Globus pallidus (tissue), 1 donor: ENCODE results near the gene BHLHE41.

ENCODE experiments used
- DNase-seq: peaks from one replicate; pipeline ENCODE4 v3.0.0-alpha.2; 2015; ENCODE audit warnings: low spot score

The BHLHE41 gene

GRCh38 chr12:26113853-26114719 lies 10.8 kb downstream of the BHLHE41 start:
- DNase-seq = peak; percentile 91

- DNase-seq = peak; percentile 67
Measured at GRCh38 chr12:26113181-26113654, 11.6 kb downstream of the BHLHE41 start.

GRCh38 chr12:26112703-26113147 lies 12.1 kb downstream of the BHLHE41 start:
- DNase-seq = no peak

GRCh38 chr12:26112232-26112631 lies 12.6 kb downstream of the BHLHE41 start:
- DNase-seq = no peak

GRCh38 chr12:26109343-26109881 lies 15.4 kb downstream of the BHLHE41 start:
- DNase-seq = no peak

- no peak for DNase-seq
Measured at GRCh38 chr12:26108915-26109314, 15.9 kb downstream of the BHLHE41 start.

- DNase-seq = no peak
Measured at GRCh38 chr12:26106347-26106746, 18.5 kb downstream of the BHLHE41 start.

GRCh38 chr12:26102953-26103352 lies 21.9 kb downstream of the BHLHE41 start:
- DNase-seq = no peak

- no peak for DNase-seq
Measured at GRCh38 chr12:26101763-26102162, 23.1 kb downstream of the BHLHE41 start.

GRCh38 chr12:26101350-26101734 lies 23.5 kb downstream of the BHLHE41 start:
- no peak for DNase-seq

- no peak for DNase-seq
Measured at GRCh38 chr12:26100666-26101349, 24.0 kb downstream of the BHLHE41 start.

GRCh38 chr12:26097046-26097878 lies 27.6 kb downstream of the BHLHE41 start:
- DNase-seq = peak; percentile 87

- no peak for DNase-seq
Measured at GRCh38 chr12:26096036-26096435, 28.8 kb downstream of the BHLHE41 start.

- no peak for DNase-seq
Measured at GRCh38 chr12:26095186-26095585, 29.7 kb downstream of the BHLHE41 start.

- no peak for DNase-seq
Measured at GRCh38 chr12:26092346-26093105, 32.3 kb downstream of the BHLHE41 start.

- DNase-seq = peak; percentile 37
Measured at GRCh38 chr12:26091822-26092221, 33.0 kb downstream of the BHLHE41 start.

- no peak for DNase-seq
Measured at GRCh38 chr12:26090836-26091510, 33.9 kb downstream of the BHLHE41 start.

GRCh38 chr12:26088998-26089397 lies 35.8 kb downstream of the BHLHE41 start:
- DNase-seq = no peak

- DNase-seq = no peak
Measured at GRCh38 chr12:26086936-26087335, 37.9 kb downstream of the BHLHE41 start.

GRCh38 chr12:26080911-26081310 lies 43.9 kb downstream of the BHLHE41 start:
- peak; percentile 23 for DNase-seq
